B cell (primary cell): Measurements from ENCODE around the gene LPXN.

Experiments used
- EZH2 ChIP-seq: IDR thresholded peaks from 2 replicates; pipeline ENCODE4 v1.6.1; 2012; ENCODE audit warnings: borderline replicate concordance, low read depth, mild to moderate bottlenecking, moderate library complexity, low read length; ENCODE audit not compliant: insufficient read depth, poor library complexity, severe bottlenecking
- TF ChIP-seq, protein P1 (sequence below): fragments of 200-600 bp; IDR thresholded peaks from one replicate; pipeline ENCODE4 v1.8.0; 2022; ENCODE audit warnings: antibody characterized with exemption, mild to moderate bottlenecking

DNA sequence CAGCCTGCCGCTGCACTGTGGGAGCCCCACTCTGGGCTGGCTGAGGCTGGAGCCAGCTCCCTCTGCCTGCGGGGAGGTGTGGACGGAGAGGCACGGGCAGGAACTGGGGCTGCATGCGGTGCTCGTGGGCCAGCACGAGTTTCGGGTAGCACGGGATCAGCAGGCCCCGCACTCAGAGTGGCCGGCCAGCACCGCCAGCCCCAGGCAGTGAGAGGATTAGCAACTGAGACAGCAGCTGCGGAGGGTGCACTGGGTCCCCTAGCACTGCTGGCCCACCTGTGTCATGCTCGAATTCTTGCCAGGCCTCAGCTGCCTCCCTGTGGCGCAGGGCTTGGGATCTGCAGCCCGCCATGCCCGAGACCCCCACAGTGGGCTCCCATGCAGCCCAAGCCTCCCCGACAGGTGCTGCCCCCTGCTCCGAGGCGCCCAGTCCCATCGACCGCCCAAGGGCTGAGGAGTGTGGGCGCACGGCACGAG lies 43.8 kb downstream of the LPXN start:
- TF ChIP-seq, protein P1, sequence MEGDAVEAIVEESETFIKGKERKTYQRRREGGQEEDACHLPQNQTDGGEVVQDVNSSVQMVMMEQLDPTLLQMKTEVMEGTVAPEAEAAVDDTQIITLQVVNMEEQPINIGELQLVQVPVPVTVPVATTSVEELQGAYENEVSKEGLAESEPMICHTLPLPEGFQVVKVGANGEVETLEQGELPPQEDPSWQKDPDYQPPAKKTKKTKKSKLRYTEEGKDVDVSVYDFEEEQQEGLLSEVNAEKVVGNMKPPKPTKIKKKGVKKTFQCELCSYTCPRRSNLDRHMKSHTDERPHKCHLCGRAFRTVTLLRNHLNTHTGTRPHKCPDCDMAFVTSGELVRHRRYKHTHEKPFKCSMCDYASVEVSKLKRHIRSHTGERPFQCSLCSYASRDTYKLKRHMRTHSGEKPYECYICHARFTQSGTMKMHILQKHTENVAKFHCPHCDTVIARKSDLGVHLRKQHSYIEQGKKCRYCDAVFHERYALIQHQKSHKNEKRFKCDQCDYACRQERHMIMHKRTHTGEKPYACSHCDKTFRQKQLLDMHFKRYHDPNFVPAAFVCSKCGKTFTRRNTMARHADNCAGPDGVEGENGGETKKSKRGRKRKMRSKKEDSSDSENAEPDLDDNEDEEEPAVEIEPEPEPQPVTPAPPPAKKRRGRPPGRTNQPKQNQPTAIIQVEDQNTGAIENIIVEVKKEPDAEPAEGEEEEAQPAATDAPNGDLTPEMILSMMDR: no peak
- no peak for TF ChIP-seq EZH2
